Hepatocyte (in vitro differentiated cells): ENCODE measurements around the gene BCL2. TPM values are rescaled to one million over a fixed set of nuclear protein-coding genes. Genes with fewer than 3 reads are reported as not detected.

Experiments used
- DNase-seq: peaks from one replicate; pipeline ENCODE4 v3.0.0-alpha.2; 2016; ENCODE audit warnings: low spot score
- H2AFZ ChIP-seq: fragments of 200-600 bp; sonication (generic); 2 replicates; pipeline ENCODE4 v1.6.0; 2016; ENCODE audit warnings: antibody characterized with exemption, mild to moderate bottlenecking
- H3K27ac ChIP-seq: fragments of 200-600 bp; sonication (generic); 2 replicates; pipeline ENCODE4 v1.5.1; 2016; ENCODE audit warnings: mild to moderate bottlenecking
- H3K27me3 ChIP-seq: fragments of 200-600 bp; sonication (generic); 2 replicates; pipeline ENCODE4 v1.6.1; 2016
- H3K36me3 ChIP-seq: fragments of 200-600 bp; sonication (generic); replicated peaks from 2 replicates; pipeline ENCODE4 v1.5.1; 2016; ENCODE audit warnings: low read depth; ENCODE audit not compliant: insufficient read depth
- H3K4me1 ChIP-seq: fragments of 200-600 bp; sonication (generic); 2 replicates; pipeline ENCODE4 v1.5.1; 2016; ENCODE audit warnings: mild to moderate bottlenecking, moderate library complexity; ENCODE audit not compliant: insufficient read depth
- H3K4me2 ChIP-seq: fragments of 200-600 bp; sonication (generic); 2 replicates; pipeline ENCODE4 v1.6.0; 2016
- H3K4me3 ChIP-seq: fragments of 200-600 bp; sonication (generic); 2 replicates; pipeline ENCODE4 v1.5.1; 2016; ENCODE audit warnings: mild to moderate bottlenecking
- H3K79me2 ChIP-seq: fragments of 200-600 bp; sonication (generic); 2 replicates; pipeline ENCODE4 v1.6.0; 2017; ENCODE audit warnings: mild to moderate bottlenecking
- H3K9me2 ChIP-seq: fragments of 200-600 bp; sonication (generic); replicated peaks from 2 replicates; pipeline ENCODE4 v1.6.0; 2017; ENCODE audit warnings: mild to moderate bottlenecking; ENCODE audit not compliant: insufficient read depth
- H3K9me3 ChIP-seq: fragments of 200-600 bp; sonication (generic); 2 replicates; pipeline ENCODE4 v1.5.1; 2016; ENCODE audit warnings: low read depth, mild to moderate bottlenecking
- H4K20me1 ChIP-seq: fragments of 200-600 bp; sonication (generic); 2 replicates; pipeline ENCODE4 v1.6.0; 2016; ENCODE audit warnings: mild to moderate bottlenecking; ENCODE audit not compliant: insufficient read depth, poor library complexity, severe bottlenecking
- CTCF ChIP-seq: fragments of 200-600 bp; sonication (generic); IDR thresholded peaks from 2 replicates; pipeline ENCODE4 v1.5.1; 2016; ENCODE audit warnings: antibody characterized with exemption, mild to moderate bottlenecking; ENCODE audit not compliant: poor library complexity
- EZH2 ChIP-seq: fragments of 200-600 bp; sonication (generic); IDR thresholded peaks from 2 replicates; pipeline ENCODE4 v1.6.1; 2016; ENCODE audit warnings: antibody characterized with exemption, mild to moderate bottlenecking, borderline replicate concordance
- EZH2phosphoT487 ChIP-seq: fragments of 200-600 bp; sonication (generic); IDR thresholded peaks from one replicate; pipeline ENCODE4 v1.6.1; 2018; ENCODE audit warnings: antibody characterized with exemption, mild to moderate bottlenecking, low read depth, moderate library complexity; ENCODE audit not compliant: unreplicated experiment, severe bottlenecking
- WGBS: methylation state at CpG from one replicate; pipeline ENCODE4 v1.1.6; 2016; ENCODE audit warnings: low lambda C conversion rate; ENCODE audit errors: missing lambda C conversion rate; 5-methylcytosine and 5-hydroxymethylcytosine counted together
- polyA plus RNA-seq: library from polyadenylated mRNA; unstranded; fragments of >200 nt; fragmentation: Nextera tagmentation; extraction: Ambion mirVana; gene quantifications from 2 replicates; pipeline ENCODE4 v1.2.1, GENCODE V29; 2016
- total RNA-seq: library from RNA; depleted of rRNA; stranded (reverse); fragments of >200 nt; gene quantifications from 2 replicates; pipeline ENCODE4 v1.2.3, GENCODE V29; 2014

The BCL2 gene
- total and polyA plus RNA-seq, 2 experiments from 2014 or later, result 1.0 to 11.4 TPM

GRCh38 chr18:63253428-63254372 lies 65.9 kb downstream of the BCL2 start:
- Histone ChIP-seq H2AFZ (no peak overlapping the region), H3K9me3 (no peaks in the 10 kb centered on the region), H3K27me3 (no peaks in the 10 kb centered on the region), H4K20me1 (peaks cover 2% of the 10 kb centered on the region), H3K4me3 (no peak overlapping the region), H3K4me1 (no peaks in the 10 kb centered on the region), H3K4me2 (peak overlapping the region; percentile 54), H3K36me3 (no peaks in the 10 kb centered on the region), H3K27ac (peak overlapping the region; percentile 38), H3K9me2 (no peaks in the 10 kb centered on the region), H3K79me2 (no peaks in the 10 kb centered on the region)
- TF ChIP-seq EZH2phosphoT487, result no peak
- no peak for TF ChIP-seq CTCF
- no peak for TF ChIP-seq EZH2
- no peak for DNase-seq
- WGBS, result 68% methylated on average over 10 of the region's 10 CpGs

DNA sequence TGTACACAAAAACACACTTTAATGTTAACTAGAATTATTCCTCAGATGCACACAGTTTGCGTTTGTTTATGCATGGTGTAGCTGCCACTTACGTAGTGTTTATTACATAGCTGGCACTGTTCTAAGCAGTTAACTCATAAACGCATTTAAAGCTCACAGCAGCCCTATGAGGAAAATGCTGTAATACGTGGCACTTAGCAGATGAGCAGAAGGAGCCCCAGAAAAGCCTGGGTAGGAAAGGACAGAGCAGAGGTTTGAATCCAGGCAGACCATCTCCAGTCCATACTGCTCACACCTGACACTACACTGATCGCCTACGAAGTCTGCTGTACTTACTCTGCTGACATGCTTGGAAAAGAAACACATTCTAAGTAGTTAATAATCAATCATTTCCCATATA lies 66.6 kb downstream of the BCL2 start:
- DNase-seq, result no peak
- peaks cover 2% of the 10 kb centered on the region for H4K20me1 ChIP-seq
- H3K9me3 ChIP-seq, result no peaks in the 10 kb centered on the region
- H3K27me3 ChIP-seq, result no peaks in the 10 kb centered on the region
- 78% methylated on average over 6 of the region's 6 CpGs for WGBS
- no peaks in the 10 kb centered on the region for H3K79me2 ChIP-seq
- H3K27ac ChIP-seq, result peak overlapping the region; percentile 38
- H2AFZ ChIP-seq, result no peak overlapping the region
- no peaks in the 10 kb centered on the region for H3K4me1 ChIP-seq
- no peaks in the 10 kb centered on the region for H3K36me3 ChIP-seq
- no peak overlapping the region for H3K4me3 ChIP-seq
- TF ChIP-seq EZH2phosphoT487, result no peak
- no peak for TF ChIP-seq CTCF
- TF ChIP-seq EZH2, result no peak
- peak overlapping the region; percentile 54 for H3K4me2 ChIP-seq
- no peaks in the 10 kb centered on the region for H3K9me2 ChIP-seq

DNA sequence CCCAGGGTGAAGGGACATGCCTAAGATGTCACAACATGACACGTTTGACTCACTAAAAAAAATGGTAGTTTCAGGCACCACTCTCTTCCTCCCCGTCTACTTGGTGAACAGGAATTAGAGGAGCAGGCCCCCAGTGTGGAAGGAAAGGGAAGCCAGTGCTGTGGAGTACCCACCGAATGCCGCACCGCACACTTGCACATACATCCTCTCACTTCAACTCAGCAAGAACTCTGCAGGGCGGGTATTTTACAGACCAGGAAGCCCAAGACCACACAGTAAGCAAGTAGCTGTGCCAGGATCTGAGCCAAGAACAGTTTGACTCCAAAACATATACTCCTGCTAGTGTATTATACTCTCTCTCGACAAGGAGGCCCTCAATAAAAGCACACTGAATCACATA lies 69.8 kb downstream of the BCL2 start:
- Histone ChIP-seq H3K27me3 (no peaks in the 10 kb centered on the region), H3K4me3 (no peak overlapping the region), H3K4me1 (no peaks in the 10 kb centered on the region), H3K4me2 (no peak overlapping the region), H3K9me3 (no peaks in the 10 kb centered on the region), H3K36me3 (no peaks in the 10 kb centered on the region), H3K27ac (no peak overlapping the region), H3K79me2 (no peaks in the 10 kb centered on the region), H2AFZ (no peak overlapping the region), H4K20me1 (no peaks in the 10 kb centered on the region), H3K9me2 (no peaks in the 10 kb centered on the region)
- no peak for DNase-seq
- TF ChIP-seq CTCF, result no peak
- WGBS, result 83% methylated on average over 7 of the region's 7 CpGs
